Inflammatory macrophage (primary cell): ENCODE data around the gene CSTF2T.
"Not testable (repeated sequence)": the region's sequence is repeated elsewhere in the genome, so short reads cannot be mapped to it uniquely, and the experiment has no call there.

ENCODE experiments used
- DNase-seq, 2 donors: peaks; one replicate each; pipeline ENCODE4 v3.0.0-alpha.2; 2020 to 2022

CSTF2T gene

DNA sequence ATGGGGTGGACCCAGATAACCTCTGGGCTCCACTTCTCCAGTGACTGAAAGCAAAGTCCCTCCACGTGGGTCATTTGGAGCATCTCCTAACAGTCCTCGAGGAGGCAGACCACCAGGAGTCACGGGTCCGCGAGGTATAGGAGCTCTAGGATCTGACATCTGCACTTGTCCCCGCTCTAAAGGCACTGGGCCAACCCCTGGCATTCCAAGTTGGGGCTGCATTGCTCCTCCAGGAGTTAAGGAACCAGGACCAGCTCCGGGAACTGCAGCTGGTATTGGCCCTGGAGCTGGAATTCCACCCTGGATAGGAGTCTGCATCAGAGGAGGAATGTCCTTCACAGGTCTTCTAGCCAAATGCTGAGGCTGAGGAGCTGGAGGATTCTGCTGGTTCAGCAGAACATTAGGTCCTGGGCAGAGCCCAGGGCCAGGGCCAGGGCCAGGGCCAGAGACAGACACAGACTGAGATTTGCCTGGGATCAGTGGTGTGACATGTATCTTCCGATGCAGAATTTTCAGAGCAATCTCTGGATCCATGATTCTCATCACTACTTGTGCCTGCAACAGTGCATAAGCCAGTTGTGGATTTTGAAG, 827 bp downstream of the CSTF2T start:
- no peak for DNase-seq

DNA sequence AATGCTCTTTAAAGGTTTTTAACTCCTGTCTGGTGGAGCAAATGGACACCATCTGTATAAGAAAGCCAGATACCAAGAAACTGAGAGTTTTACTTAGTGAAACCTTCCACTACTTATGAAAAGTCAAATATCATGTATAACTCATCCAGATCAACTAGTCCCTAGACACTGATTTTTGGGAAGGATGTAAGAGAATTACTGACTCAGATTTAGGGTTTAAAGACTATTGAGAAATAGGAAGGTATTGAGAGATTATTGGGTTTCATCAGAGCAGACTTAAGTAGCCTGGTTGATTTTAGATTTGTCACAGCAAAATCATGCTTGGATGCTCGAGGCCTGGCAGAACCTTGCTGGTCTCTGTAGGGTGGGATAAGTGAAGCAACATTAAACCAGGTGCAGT, 3.1 kb downstream of the CSTF2T start:
- no peak for DNase-seq

DNA sequence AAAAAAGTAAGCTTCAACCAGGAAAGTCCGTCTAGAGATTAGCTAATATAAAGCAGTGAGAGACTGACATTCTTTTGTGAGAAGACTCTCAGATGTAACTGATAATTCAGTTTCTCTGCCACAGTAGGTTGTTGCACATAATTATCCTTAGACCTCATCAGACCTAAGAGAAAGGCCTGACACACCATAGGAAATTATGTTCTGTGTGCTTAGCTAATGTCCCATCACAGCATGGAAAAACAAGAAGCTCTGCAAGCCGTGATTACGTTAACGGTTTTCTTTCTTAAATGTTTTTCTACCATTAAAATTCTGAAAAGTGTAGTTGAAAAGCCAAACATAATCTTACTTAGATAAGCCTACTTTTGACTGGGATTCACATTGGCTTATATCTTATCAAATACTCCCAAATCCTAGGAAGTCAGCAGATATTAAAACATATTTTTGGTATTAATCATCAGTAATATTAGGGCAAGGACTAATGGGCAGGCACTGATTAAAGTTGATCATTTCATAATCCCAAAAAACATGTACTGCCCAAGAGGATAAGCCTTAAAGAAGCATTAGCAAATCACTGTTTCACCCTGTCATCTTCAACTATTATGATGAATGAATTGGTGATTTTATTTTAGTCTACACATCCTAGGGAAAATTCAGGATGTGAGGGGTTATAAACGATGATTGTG, 5.2 kb downstream of the CSTF2T start:
- no peak for DNase-seq

DNA sequence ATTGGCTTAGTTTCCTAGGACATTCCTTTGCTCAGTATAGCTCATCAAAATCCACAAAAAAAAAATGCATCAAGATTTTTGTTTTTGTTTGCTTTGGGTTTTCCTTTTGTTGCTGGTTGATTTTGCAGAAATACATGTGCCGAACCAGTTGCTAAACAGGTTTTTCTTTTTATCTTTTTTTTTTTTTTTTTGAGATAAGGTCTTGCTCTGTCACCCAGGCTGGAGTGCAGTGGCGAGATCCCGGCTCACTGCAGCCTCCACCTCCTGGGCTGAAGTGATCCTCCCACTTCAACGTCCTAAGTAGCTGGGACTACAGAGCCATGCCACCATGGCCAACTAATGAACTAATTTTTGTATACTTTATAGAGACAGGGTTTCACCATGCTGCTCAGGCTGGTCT, 8.3 kb downstream of the CSTF2T start:
- no peak for DNase-seq

DNA sequence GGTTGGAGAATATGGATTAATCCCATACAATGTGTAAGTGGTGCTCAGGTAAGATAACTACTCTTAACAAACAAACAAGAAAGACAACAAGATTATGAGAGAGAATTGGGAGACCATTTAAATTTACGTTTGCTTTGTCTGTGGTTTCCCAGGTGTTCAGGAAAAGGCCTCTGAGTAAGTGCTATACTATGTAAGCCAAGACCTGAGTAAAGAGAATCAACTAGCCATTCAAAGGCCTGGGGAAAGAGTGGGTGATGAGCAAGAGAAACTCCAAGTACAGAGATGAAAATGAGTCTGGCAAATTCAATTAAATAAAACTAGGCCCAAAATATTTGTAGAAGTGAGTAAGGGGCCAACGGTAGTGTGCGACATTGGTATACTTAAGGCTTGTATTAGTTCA, 9.9 kb downstream of the CSTF2T start:
- DNase-seq: no peak

DNA sequence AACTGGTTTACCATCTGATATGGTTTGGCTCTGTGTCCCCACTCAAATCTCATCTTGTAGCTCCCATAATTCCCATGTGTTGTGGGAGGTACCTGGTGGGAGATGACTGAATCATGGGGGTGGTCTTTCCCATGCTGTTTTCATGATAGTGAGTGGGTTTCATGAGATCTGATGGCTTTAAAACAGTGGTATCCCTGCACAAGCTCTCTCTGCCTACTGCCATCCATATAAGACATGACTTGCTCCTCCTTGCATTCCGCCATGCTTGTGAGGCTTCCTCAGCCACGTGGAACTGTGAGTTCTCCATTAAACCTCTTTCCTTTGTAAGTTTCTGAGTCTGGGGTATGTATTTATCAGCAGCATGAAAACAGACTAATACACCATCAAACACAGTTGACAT, 10.6 kb downstream of the CSTF2T start:
- DNase-seq: not testable (repeated sequence)

DNA sequence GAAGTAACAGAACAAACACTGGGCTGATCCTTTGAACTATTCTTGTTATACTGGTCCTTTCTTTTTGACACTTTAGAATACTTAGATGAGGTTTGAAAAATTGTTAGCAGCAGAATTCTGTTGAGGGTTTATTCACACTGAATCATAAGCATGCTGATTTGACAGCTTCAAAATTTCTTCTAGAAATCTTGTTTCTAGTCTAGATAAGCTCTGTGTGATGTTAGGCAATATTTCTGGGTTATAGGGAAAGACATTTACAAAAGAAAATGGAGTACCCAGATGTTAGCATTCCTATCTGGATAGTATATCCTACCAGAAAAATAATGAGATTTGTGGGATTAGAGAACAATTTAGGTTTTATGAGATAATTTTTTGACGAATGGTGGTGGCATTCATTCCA, 12.1 kb downstream of the CSTF2T start:
- no peak for DNase-seq

DNA sequence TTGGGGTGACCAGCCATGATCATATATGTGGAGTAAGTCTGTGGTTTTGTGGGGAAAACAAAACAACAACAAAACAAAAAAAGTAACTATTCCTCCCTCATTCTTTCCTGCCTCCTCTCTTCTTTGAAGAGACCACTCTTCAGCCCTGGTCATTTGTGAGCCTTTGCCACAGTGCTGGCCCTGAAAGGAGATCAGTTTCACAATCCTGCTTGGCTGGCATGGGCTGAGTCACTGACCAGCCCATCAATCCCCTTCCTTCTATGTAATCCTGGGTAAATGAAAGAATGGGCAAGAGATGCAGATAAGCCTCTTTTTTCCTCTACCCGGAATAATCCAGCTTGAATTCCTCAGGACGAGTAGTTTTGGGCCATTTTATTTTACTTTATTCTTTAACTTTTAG, 13.6 kb downstream of the CSTF2T start:
- no peak for DNase-seq

DNA sequence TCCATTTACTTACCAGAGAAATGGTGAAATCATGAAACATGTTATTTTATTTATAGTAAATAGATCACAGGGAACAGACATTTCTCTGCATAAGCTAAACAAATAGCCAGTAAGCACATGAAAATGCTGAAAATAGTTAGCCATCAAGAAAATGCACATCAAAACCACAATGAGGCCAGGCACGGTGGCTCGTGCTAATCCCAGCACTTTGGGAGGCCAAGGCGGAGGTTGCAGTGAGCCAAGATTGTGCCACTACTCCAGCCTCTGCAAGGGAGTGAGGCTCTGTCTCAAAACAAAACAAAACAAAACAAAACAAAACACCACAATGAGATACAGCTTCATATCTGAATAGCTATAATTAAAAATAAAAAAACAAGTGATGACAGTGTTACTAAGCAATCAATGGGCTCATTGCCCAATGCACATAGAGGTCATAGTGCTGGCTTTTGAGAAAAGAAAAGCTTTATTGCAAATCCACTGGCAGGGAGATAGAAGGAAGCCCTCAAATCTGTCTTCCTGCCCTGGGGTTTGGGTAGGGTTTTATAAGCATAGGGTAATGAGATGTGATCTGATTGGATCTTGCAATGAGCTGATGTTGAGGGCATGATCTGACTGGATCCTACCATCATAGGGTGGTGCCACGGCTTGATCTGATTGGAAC, 16.2 kb downstream of the CSTF2T start:
- DNase-seq: no peak

DNA sequence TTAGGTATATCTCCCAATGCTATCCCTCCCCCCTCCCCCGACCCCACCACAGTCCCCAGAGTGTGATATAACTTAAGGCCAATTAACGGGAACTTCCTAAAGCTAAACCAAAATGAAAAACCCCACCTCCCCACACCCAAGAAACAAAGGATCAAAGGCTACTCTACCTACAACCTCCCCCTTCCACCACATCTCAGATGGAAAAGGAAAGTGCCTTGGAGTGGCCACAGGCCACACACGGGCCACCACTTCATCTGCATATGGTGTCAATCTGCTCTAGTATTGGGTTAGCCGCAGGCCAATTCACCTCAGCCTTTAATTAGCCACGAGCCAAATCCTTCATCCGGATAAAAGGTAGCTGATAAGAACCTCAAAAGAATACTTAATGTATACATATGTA, 19.6 kb downstream of the CSTF2T start:
- no peak for DNase-seq

DNA sequence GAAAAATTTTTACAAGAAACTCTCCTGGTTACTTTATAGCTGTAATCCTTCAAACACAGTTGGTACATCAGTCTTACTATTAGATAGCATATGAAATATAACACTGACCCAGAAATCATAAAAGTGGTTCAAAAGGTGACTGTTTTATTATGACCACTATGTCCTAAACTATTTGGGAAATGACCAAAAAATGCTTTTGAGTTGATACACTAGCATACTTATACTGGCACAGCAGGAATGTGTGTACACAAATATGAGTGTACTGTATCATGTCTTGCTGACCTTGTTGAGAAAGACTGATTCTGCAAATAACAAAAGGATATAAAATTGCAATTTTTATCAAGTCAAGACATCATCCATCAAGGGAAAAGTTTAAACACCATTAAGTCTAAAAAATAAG, 24.3 kb downstream of the CSTF2T start:
- no peak for DNase-seq

DNA sequence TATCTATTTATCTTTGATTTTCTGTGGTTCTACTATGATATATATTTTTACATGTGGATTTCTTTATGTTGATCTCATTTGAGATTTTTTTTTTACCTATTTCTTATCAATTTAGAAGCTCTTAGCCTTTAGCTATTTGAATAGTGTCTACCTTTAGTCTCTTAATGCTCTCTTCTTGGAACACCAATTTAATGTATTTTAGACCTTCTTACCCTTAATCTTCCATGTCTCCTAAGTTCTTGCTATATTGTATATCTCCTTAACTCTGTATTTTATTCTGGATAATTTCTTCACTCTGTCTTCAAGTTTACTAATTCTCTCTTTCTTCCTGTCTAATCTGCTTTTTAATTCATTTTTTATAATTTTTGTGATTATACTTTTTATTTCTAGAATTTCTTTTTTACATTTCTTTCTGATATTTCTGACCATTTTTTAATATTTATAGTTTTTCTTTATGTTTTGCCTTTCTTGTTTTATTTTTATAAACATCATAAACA, 27.3 kb downstream of the CSTF2T start:
- no peak for DNase-seq

DNA sequence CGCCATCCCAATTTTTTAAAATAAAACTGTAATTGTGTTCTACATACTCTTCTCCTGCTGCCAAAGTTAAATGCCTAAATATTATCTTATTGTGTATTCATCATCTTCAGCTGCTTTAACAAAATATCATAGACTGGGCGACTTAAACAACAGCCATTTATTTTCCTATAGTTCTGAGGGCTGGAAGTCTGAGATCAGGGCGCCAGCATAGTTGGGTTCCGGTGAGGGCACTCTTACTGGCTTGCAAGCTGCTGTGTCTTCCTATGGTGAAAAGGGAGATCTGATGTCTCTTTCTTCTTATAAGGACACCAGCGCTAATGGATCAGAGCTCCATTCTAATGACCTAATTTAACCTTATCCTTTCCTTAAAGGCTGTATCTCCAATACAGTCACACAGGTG, 30.4 kb downstream of the CSTF2T start:
- no peak for DNase-seq

DNA sequence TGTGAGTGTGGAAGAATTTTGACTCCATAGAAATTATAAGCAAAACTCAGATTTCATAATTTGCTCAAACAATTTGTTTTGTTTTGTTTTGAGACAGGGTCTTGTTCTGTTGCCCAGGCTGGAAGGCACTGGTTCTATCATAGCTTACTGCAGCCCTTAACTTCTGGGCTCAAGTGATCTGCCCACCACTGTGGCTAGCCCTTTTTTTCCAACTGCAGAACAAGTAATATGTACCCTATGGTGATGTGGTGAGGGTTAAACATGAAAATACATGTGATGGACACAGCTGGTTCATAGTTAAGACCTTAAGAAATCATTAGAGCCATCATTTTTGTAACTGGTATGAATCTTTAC, 31.1 kb downstream of the CSTF2T start:
- DNase-seq: no peak

DNA sequence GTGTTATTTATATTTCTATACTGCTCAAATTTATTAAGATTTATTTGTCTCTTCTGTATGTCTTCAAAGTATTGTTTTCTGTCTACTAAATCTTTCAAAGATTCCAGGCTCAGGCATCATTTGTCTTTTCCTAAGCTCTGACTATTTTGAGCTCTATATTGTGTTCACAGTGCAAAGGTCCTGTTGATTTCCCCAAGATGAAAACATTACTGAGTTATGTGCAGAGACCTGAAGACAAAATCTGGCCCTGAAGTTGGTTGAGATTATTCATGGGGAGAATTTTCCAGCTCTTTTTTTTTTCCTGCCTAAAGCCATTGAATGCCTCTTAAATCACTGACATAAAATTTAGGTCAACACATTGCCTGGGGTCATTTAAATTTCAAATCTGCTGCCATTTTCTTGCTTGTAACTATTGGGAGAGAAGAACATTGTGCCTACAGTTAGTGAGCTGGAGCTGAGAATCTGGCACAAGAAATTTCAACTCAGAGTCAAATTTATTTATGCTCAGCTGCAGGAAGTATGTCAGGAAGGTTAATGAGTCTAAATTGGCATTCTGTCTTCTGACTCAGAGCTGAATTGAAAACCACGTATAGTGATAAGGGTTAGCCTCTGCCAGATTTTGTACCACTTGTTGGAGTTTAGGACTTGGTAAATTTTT, 31.6 kb downstream of the CSTF2T start:
- no peak for DNase-seq

DNA sequence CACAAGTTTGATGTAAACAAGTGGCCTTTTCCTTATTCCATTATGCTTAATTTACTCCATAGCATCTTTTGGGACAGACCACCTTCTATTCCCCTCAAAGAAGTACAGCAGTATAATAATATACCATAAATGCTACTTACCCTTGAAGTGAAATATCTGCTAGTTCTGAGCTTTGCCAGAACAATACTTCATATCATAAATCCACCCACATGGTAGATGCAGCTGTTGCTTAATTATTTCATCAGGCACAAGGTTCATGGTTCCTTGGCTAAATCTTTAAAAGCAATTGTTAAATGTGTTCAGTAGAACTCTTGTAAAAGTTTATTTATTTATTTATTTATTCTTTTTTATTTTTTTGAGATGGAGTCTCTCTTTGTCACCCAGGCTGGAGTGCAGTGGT, 32.9 kb downstream of the CSTF2T start:
- no peak for DNase-seq

DNA sequence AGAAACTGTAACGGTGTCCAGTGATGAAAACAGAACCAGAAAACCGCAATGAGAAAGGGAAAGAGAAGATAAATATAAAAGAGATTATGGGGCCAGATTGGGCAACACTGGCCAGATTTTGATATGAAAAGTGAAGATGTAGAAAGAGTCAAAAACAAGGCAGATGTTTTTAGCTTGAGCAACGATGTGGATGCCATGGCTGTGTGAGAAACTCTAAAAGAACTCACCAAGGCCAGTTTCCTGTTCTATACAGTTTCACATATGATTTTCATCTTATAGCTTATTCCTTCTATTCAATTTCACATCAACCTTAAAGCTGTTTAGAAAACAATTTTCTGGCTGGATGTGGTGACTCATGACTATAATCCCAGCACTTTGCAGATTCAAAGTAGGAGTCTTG, 36.3 kb downstream of the CSTF2T start:
- DNase-seq: no peak

DNA sequence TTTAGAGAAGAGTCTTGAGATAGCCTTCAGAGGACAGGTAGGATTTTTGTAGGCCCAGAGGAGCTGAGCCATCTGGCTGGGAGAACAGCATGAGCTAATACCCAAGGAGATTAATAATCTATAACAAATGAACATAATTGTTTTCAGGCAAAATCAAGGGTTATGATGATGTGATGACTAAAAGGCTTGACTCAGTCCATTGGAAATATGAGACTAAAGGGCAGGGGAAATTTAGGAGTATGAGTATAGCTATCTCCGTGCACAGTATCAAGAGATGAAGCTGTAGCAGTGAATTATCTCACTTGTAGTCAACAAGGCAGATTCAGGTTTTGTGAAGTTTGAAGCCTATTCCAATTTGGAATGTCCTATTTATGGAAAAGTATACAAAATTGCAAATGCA, 40.1 kb downstream of the CSTF2T start:
- DNase-seq: no peak

DNA sequence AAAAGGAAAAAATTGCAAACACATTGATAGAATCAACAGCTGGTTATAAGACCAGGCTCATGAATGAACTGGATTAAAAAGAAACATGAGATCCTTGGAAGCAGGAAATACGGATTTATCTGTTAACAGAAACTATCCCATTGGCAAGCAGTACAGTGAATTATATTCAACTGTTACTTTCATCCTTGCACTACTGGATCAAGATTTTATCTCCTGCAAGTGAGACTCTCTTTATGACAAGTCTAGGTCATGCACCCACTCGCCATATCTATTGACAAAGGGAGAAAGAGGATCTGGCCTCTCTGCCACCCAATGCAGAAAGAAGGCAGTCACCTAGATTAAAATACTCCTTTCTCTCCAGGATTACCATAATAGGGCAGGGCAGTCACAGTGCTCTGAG, 41.4 kb downstream of the CSTF2T start:
- no peak for DNase-seq

DNA sequence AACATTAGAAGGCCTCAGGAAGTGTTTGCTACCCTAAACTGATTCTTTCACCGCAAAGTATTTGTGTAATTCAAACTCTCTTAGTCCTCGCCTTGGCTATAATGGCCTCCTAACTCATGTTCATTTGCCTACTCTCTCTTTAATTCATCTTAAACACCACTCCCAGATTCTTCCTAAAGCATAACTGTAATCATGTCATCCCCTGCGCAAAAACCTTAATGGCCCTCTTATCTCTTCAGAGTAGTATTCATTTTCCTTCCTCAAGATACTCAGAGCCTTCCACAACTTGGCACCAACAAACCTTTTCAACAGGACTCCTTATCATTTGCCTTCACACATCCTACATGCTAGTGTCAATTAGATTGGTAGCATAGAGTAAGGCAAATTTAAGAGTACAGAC, 42.9 kb downstream of the CSTF2T start:
- DNase-seq: no peak

DNA sequence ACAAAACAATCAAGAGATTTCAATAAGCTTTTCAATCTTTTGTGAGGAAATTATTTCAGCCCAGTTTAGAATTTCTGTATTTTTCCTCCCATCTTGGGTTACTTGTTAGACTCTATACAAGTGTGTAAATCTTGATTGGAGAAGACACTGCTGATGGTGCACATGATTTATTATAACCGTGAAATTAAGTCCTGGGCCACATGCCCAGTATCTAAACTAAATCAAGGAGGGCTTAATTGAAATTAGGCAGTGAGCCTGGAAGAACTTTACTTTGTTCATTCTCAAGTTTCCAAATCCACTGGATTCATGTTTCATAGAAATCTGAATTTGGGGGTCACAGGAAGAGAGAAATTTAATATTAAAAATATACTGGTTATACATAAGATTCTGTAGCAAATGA, 44.5 kb downstream of the CSTF2T start:
- DNase-seq: no peak

DNA sequence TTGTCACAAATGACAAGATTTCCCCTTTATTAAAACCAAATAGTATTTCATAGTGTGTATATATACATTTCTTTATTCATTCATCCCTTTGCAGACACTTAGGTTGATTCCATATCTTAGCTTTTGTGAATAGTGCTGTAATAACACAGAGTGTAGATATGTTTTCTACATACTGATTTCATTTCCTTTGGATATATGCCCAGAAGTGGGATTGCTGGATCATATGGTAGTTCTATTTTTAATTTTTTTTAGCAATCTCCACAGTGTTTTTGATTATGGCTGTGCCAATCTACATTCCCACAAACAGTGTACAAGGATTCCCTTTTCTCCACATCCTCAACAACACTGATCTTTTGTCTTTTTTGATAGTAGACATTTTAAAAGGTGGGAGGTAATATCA, 46.4 kb downstream of the CSTF2T start:
- DNase-seq: no peak

DNA sequence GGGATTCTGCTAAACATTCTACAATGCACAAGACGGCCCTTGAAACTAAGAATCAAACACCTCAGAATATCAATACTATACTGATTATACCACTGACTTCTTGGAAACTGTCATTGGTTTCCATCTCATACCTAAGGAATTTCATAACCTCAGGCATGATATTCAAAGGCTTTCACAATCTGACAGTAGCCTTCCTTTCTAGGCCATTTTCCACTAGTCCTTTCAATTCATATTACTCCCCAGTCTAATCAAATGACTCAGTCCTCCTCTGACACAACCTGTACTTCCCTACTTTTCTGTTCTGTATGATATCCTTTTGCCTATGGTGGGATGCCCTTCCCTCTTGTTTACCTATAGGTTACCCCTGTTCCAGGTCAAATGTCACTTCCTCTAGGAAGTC, 48.3 kb downstream of the CSTF2T start:
- no peak for DNase-seq

DNA sequence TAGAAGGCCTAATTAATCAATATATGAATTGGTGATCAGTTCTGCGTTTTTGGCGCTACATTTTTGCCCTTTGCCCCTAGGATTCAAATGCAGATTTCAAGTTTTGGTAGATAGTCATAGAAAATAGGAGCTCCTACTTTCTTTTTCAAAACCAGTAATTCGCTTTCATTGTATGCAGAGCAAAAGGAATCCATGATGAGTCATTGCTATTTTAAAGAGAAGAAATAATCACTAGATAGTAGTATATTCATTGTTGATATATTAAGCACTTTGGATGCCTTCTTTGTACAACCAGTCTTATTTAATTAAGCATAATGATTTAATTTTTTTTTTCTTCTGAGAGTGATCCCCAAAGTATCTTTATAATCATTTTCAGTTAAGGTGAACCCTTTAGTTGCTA, 50.3 kb downstream of the CSTF2T start:
- DNase-seq: no peak
